Astrocyte of the spinal cord (primary cell): ENCODE measurements around the gene GGNBP2.
A peak's percentile ranks its signal among the peaks of the same experiment; 100 is the strongest.

Experiments
- DNase-seq: peaks from one replicate; pipeline ENCODE4 v3.0.0; 2011; ENCODE audit warnings: low read depth, low spot score
- H3K4me3 ChIP-seq: 2 replicates; pipeline ENCODE4 v1.5.1; 2011; ENCODE audit warnings: low read depth, mild to moderate bottlenecking, low read length, moderate library complexity
- in situ Hi-C: cut with HindIII; loops from 2 replicates; pipeline ENCODE4 v1.10.0; 2017; ENCODE audit warnings: low sequenced_read_pairs
- TF ChIP-seq, protein P1 (sequence below): IDR thresholded peaks from 2 replicates; pipeline ENCODE4 v1.5.1; 2012; ENCODE audit warnings: low read depth, mild to moderate bottlenecking, low read length, inconsistent platforms

Gene GGNBP2

GRCh38 chr17:36625188-36625587 is 80.5 kb downstream of the GGNBP2 start:
- TF ChIP-seq, protein P1, sequence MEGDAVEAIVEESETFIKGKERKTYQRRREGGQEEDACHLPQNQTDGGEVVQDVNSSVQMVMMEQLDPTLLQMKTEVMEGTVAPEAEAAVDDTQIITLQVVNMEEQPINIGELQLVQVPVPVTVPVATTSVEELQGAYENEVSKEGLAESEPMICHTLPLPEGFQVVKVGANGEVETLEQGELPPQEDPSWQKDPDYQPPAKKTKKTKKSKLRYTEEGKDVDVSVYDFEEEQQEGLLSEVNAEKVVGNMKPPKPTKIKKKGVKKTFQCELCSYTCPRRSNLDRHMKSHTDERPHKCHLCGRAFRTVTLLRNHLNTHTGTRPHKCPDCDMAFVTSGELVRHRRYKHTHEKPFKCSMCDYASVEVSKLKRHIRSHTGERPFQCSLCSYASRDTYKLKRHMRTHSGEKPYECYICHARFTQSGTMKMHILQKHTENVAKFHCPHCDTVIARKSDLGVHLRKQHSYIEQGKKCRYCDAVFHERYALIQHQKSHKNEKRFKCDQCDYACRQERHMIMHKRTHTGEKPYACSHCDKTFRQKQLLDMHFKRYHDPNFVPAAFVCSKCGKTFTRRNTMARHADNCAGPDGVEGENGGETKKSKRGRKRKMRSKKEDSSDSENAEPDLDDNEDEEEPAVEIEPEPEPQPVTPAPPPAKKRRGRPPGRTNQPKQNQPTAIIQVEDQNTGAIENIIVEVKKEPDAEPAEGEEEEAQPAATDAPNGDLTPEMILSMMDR = no peak
- in situ Hi-C loops = no loop called here
- DNase-seq = no peak
- no peak overlapping the region for H3K4me3 ChIP-seq

GRCh38 chr17:36627101-36627500 is 82.4 kb downstream of the GGNBP2 start:
- H3K4me3 ChIP-seq = no peak overlapping the region
- TF ChIP-seq, protein P1 = no peak
- in situ Hi-C loops = no loop called here
- DNase-seq = no peak

DNA sequence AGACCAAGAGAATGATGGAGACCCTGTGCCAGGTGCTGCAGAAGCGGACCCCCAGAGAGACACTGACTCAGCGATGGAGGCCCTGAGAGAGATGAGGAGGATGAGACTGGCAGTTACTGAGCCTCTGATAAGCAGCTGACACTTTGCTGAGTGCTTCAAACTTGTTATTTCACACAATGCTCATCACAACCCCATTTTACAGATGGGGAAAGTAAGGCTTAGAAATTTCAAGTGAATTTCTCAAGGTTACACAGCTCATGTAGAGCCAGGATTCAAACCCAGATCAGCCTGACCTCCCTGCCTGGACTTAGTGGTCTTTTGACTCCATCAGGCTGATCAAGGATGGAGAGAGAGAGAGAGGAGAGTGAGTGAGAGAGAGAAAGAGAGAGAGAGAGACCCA is 83.9 kb downstream of the GGNBP2 start:
- in situ Hi-C loops = no loop called here
- TF ChIP-seq, protein P1 = no peak
- no peak for DNase-seq
- no peak overlapping the region for H3K4me3 ChIP-seq

DNA sequence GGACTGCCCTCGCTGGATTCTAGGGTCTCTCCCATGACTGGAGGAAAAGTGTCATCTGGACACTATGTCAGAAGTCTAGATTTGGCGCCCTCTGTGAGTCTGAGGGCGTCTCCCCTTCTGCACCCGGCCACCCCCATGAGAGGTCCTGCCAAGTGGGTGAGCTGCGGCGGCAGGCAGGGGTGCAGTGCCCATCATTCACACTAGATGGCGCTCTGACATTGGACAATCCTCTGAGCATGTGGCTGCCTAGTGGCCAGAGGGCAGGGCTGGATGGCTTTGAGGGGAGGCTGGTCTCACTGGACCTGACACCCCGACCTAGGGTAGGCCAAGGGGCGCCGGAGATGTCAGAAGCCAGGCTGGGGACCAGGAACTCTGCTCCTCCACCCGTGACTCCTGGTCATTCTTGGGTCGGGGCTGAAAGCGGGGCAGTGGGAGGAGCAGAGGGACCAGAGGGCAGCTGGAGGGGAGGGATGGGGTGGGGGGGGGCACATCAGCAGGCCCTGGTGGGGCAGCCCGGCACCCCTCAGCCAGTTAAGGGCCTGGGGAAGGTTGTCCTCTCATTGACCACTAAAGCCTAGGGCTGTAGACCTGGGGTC is 84.6 kb downstream of the GGNBP2 start:
- peak; percentile 51 for DNase-seq
- in situ Hi-C loops = no loop called here

DNA sequence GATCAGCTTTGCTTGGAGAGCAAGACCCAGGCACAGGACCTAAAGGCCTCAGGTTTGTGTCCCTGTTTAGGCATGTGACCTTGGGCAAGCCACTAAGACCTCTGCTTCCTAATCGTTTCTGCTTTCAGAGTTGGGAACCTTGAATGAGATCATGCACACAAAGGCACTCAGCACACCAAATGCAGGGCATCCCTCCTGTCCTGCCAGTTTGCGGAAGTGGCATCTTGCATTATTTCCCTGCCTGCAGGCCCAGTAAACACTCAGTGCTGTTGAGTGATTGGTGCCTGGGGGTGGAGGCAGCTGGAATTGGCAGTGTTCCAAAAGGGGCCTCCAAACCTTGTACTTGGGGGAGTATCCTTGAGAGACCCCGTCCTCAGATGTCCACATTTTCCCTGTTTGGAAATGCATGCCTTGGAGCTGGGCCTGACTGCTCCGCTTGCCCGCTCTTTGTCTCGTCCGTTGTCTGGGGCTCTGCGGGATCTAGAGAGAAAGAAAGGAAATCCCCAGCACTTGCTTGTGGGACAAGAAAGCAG is 85.3 kb downstream of the GGNBP2 start:
- DNase-seq = no peak
- H3K4me3 ChIP-seq = no peak overlapping the region
- TF ChIP-seq, protein P1 = no peak
- in situ Hi-C loops = no loop called here

More for the DNA sequence above, 84.6 kb downstream of the GGNBP2 start:
- TF ChIP-seq, protein P1 = peak; percentile 96
- no peak overlapping the region for H3K4me3 ChIP-seq

GRCh38 chr17:36631022-36631421 is 86.3 kb downstream of the GGNBP2 start:
- in situ Hi-C loops = no loop called here
- DNase-seq = no peak
- no peak overlapping the region for H3K4me3 ChIP-seq
- TF ChIP-seq, protein P1 = no peak
